Neural progenitor cell (in vitro differentiated cells): ENCODE data around the gene CERS2.

ENCODE experiments used
- CTCF ChIP-seq: fragments of 200-600 bp; sonication (generic); IDR thresholded peaks from 2 replicates; pipeline ENCODE4 v1.5.1; 2017; ENCODE audit warnings: antibody characterized with exemption, mild to moderate bottlenecking
- EZH2 ChIP-seq: fragments of 200-600 bp; sonication (generic); IDR thresholded peaks from 2 replicates; pipeline ENCODE4 v1.6.1; 2017; ENCODE audit warnings: antibody characterized with exemption, mild to moderate bottlenecking, moderate library complexity
- EZH2phosphoT487 ChIP-seq: fragments of 200-600 bp; sonication (generic); IDR thresholded peaks from 2 replicates; pipeline ENCODE4 v1.6.1; 2017; ENCODE audit warnings: antibody characterized with exemption

DNA sequence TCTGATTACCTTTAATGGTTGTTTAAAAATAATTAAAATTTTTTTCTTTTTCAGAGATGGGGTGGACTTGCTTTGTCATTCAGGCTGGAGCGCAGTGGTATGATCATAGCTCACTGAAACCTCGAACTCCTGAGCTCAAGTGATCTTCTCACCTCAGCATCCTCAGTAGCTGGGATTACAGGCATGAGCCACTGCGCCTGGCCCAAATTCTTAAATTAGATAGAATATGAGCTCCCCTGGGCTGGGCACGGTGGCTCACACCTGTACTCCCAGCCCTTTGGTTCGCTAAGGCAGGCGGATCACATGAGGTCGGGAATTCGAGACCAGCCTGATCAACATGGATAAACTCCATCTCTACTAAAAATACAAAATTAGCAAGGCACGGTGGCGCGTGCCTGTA, 17.0 kb downstream of the CERS2 start:
- TF ChIP-seq CTCF (no peak), EZH2phosphoT487 (no peak), EZH2 (no peak)
